SK-N-SH treated with all-trans-retinoic acid at 6 μM for 48 hours (cell line): Measurements from ENCODE around the gene TMEM201.

Experiments
- ATAC-seq: fragments of 200-7000 bp; cut with Tn5 transposase; 3 replicates; pipeline ENCODE4 v1.9.1; 2020; ENCODE audit warnings: mild to moderate bottlenecking, moderate library complexity
- ARNTL ChIP-seq: fragments of 450-650 bp; formaldehyde crosslinking; IDR thresholded peaks from 2 replicates; pipeline ENCODE4 v1.5.0; 2020; ENCODE audit warnings: low read depth, mild to moderate bottlenecking, moderate library complexity, borderline replicate concordance
- CSDC2 ChIP-seq: fragments of 250-450 bp; sonication (Bioruptor Pico); IDR thresholded peaks from 2 replicates; pipeline ENCODE4 v1.5.0; 2020; ENCODE audit warnings: mild to moderate bottlenecking, moderate library complexity
- CSRNP3 ChIP-seq: fragments of 250-450 bp; sonication (Bioruptor Pico); IDR thresholded peaks from 2 replicates; pipeline ENCODE4 v1.5.1; 2021; ENCODE audit warnings: mild to moderate bottlenecking, moderate library complexity
- ESRRG ChIP-seq: fragments of 250-450 bp; sonication (Bioruptor Pico); IDR thresholded peaks from 2 replicates; pipeline ENCODE4 v1.6.1; 2021; ENCODE audit warnings: mild to moderate bottlenecking
- PATZ1 ChIP-seq: fragments of 250-450 bp; sonication (Bioruptor Pico); IDR thresholded peaks from 2 replicates; pipeline ENCODE4 v1.8.0; 2020; ENCODE audit warnings: mild to moderate bottlenecking, moderate library complexity, borderline replicate concordance
- ZC3H10 ChIP-seq: fragments of 250-450 bp; sonication (Bioruptor Pico); IDR thresholded peaks from 2 replicates; pipeline ENCODE4 v1.5.1; 2021; ENCODE audit warnings: mild to moderate bottlenecking, moderate library complexity
- ZFP30 ChIP-seq: fragments of 450-650 bp; formaldehyde crosslinking; IDR thresholded peaks from 2 replicates; pipeline ENCODE4 v1.5.0; 2022; ENCODE audit warnings: mild to moderate bottlenecking, moderate library complexity
- ZNF70 ChIP-seq: fragments of 450-650 bp; formaldehyde crosslinking; IDR thresholded peaks from 2 replicates; pipeline ENCODE4 v1.5.0; 2020; ENCODE audit warnings: mild to moderate bottlenecking, moderate library complexity
- ZNF8 ChIP-seq: fragments of 450-650 bp; formaldehyde crosslinking; IDR thresholded peaks from 2 replicates; pipeline ENCODE4 v1.5.0; 2020; ENCODE audit warnings: mild to moderate bottlenecking, moderate library complexity
- TF ChIP-seq, protein P1 (sequence below): fragments of 250-450 bp; sonication (Bioruptor Pico); IDR thresholded peaks from 2 replicates; pipeline ENCODE4 v1.5.1; 2020; ENCODE audit warnings: low read depth, mild to moderate bottlenecking, moderate library complexity
- TF ChIP-seq, protein P2 (sequence below): fragments of 250-450 bp; sonication (Bioruptor Pico); IDR thresholded peaks from 2 replicates; pipeline ENCODE4 v1.5.0; 2020; ENCODE audit warnings: mild to moderate bottlenecking, moderate library complexity

Gene TMEM201, protein sequence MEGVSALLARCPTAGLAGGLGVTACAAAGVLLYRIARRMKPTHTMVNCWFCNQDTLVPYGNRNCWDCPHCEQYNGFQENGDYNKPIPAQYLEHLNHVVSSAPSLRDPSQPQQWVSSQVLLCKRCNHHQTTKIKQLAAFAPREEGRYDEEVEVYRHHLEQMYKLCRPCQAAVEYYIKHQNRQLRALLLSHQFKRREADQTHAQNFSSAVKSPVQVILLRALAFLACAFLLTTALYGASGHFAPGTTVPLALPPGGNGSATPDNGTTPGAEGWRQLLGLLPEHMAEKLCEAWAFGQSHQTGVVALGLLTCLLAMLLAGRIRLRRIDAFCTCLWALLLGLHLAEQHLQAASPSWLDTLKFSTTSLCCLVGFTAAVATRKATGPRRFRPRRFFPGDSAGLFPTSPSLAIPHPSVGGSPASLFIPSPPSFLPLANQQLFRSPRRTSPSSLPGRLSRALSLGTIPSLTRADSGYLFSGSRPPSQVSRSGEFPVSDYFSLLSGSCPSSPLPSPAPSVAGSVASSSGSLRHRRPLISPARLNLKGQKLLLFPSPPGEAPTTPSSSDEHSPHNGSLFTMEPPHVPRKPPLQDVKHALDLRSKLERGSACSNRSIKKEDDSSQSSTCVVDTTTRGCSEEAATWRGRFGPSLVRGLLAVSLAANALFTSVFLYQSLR

DNA sequence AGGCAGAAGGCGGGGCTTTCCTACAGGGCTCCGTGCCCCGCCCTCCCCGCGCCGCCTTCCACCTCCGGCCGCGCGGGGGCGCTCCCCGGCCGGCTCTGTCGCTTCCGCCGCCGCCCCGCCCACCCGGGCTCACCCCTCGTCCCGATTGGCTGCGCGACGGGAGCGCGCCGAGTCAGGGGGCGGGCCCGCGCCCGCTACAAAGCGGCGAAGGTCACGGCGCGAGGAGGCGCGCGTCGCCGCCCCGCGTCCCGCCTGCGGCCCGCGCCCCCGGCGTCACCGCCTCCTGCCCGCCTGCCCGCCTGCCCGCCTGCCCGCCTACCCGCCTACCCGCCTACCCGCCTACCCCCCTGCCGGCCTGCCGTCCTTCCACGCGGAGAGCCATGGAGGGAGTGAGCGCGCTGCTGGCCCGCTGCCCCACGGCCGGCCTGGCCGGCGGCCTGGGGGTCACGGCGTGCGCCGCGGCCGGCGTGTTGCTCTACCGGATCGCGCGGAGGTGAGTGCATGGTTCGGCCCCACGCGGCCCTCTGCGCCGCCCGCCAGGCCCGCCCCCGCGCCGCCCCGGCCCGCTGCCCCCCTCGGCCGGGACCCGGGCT is at the start of gene TMEM201:
TMEM201 (plus strand) TSS at position 361 of the 593 bp plus-strand sequence; CDS start at position 381, 20 bp downstream.
- TF ChIP-seq ZFP30 (CRISPR knock-in tag) (no peak), CSDC2 (CRISPR knock-in tag) (0 out of 2 replicates have a peak, but pooled peaks have one; percentile 31)
- peak; percentile 82 for ATAC-seq

DNA sequence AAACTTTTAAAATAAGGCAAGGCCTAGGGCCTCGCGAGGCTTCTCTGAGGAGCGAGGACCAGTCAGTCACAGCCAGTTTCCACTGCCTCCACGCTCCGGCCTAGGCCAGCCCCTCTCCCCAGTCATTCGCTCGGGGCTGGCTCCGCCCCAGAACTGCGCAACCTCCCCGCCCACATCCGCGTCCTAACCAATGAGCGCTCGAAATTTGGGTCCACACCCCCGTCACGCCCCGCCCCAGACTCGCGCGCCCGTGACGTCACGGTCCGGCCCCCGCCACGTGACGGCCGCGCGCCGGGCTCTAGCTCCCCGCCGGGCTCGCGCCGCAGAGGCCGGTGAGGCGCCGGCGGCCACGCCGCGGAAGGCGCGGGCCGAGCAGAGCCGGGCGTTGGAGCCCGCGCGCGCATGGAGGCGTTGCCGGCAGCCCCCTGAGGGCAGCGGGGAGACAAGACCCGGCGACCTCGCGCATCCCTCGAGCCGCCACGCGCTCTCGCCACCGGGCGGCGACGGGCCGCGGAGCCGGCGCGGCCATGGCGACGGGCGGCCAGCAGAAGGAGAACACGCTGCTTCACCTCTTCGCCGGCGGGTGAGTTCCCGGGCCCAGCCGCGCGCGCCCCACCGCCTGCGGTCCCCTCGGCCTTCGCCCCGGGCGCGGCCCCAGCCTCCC is 49.4 kb upstream of the TMEM201 start, which contains the start of gene SLC25A33:
SLC25A33 (plus strand) TSS at position 301 of the 664 bp plus-strand sequence; CDS start at position 528, 227 bp downstream.
- TF ChIP-seq ZC3H10 (CRISPR knock-in tag) = 0 out of 2 replicates have a peak, but pooled peaks have one; percentile 20
- no peak for TF ChIP-seq CSRNP3 (CRISPR knock-in tag)
- peak; percentile 15; the same call in 1 of the 2 replicates for TF ChIP-seq ZFP30 (CRISPR knock-in tag)
- ATAC-seq = peak; percentile 98

GRCh38 chr1:9539829-9540550 is 48.7 kb upstream of the TMEM201 start:
- TF ChIP-seq, protein P1, sequence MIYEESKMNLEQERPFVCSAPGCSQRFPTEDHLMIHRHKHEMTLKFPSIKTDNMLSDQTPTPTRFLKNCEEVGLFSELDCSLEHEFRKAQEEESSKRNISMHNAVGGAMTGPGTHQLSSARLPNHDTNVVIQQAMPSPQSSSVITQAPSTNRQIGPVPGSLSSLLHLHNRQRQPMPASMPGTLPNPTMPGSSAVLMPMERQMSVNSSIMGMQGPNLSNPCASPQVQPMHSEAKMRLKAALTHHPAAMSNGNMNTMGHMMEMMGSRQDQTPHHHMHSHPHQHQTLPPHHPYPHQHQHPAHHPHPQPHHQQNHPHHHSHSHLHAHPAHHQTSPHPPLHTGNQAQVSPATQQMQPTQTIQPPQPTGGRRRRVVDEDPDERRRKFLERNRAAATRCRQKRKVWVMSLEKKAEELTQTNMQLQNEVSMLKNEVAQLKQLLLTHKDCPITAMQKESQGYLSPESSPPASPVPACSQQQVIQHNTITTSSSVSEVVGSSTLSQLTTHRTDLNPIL (CRISPR knock-in tag) = no peak
- TF ChIP-seq PATZ1 (CRISPR knock-in tag) (peak; percentile 41; the same call in 1 of the 2 replicates), CSDC2 (CRISPR knock-in tag) (no peak)
- peak; percentile 67 for ATAC-seq

DNA sequence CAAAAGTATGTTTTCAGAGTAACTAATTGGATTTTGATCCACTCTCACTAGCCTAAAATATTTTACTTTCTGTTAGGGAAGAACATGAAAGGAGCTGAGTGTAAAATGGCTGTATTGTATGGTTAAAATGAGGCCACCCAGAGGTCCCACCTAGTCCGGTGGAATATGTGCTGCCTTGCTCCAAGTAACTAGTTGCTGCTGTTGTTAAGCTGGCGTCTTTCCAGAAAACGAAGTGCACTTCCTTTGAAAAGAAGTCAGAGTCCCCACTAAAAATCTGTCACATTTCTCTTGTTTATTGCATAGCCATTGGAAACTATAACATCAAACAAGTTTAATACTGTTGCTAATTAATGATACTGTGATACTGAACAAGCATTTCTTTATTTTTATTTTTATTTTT is 46.3 kb upstream of the TMEM201 start:
- ATAC-seq = no peak
- TF ChIP-seq, protein P2, sequence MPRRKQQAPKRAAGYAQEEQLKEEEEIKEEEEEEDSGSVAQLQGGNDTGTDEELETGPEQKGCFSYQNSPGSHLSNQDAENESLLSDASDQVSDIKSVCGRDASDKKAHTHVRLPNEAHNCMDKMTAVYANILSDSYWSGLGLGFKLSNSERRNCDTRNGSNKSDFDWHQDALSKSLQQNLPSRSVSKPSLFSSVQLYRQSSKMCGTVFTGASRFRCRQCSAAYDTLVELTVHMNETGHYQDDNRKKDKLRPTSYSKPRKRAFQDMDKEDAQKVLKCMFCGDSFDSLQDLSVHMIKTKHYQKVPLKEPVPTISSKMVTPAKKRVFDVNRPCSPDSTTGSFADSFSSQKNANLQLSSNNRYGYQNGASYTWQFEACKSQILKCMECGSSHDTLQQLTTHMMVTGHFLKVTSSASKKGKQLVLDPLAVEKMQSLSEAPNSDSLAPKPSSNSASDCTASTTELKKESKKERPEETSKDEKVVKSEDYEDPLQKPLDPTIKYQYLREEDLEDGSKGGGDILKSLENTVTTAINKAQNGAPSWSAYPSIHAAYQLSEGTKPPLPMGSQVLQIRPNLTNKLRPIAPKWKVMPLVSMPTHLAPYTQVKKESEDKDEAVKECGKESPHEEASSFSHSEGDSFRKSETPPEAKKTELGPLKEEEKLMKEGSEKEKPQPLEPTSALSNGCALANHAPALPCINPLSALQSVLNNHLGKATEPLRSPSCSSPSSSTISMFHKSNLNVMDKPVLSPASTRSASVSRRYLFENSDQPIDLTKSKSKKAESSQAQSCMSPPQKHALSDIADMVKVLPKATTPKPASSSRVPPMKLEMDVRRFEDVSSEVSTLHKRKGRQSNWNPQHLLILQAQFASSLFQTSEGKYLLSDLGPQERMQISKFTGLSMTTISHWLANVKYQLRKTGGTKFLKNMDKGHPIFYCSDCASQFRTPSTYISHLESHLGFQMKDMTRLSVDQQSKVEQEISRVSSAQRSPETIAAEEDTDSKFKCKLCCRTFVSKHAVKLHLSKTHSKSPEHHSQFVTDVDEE (CRISPR knock-in tag) = no peak
- TF ChIP-seq ESRRG (CRISPR knock-in tag) (no peak), ZNF70 (CRISPR knock-in tag) (no peak), ZNF8 (no peak), ARNTL (CRISPR knock-in tag) (no peak)
- TF ChIP-seq, protein P1 (CRISPR knock-in tag) = no peak
- TF ChIP-seq, all 23 proteins: peak for 0
